ENCODE measurements around the gene ST3GAL3.

Gene ST3GAL3

DNA sequence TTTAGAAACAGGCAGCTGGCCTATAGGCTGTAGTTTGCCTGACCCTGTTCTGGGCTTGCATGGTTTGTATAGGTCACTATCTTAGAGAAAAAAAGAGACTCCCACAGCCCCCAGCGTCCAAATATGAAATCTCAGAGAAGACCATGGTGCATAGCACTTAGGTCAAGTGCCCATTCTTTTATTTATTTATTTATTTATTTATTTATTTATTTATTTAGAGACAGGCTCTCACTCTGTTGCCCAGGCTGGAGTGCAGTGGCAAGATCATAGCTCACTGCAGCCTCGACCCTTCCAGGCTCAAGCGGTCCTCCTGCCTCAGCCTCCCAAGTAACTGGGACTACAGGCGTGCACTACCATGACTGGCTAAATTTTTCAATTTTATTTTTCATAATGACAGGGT is 175.4 kb downstream of the ST3GAL3 start:
- DNase-seq, result no peak

DNA sequence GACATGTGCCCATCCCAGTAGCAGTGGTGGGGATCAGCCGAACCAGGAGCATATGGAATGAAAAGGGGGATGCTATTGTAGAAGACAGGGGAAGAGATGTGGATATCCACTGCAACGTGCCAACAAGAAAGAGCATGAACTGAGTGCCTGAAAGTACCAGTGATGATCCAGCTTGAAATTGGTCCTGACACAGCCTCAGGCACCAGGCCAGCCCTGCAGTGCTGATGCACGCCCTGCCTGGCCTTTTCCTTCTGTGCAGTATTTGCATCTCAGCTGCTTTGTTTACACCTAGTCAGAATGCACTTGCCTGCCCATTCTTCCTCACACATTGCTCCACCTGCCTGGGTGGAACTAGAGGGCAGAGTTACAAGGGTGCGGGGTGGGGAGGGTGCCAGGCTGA is 176.0 kb downstream of the ST3GAL3 start:
- peak; percentile 56 for DNase-seq

GRCh38 chr1:43885279-43885801 is 178.0 kb downstream of the ST3GAL3 start:
- DNase-seq, result peak; percentile 67

- no peak for DNase-seq
Observed at GRCh38 chr1:43887748-43888147, 180.4 kb downstream of the ST3GAL3 start.

DNA sequence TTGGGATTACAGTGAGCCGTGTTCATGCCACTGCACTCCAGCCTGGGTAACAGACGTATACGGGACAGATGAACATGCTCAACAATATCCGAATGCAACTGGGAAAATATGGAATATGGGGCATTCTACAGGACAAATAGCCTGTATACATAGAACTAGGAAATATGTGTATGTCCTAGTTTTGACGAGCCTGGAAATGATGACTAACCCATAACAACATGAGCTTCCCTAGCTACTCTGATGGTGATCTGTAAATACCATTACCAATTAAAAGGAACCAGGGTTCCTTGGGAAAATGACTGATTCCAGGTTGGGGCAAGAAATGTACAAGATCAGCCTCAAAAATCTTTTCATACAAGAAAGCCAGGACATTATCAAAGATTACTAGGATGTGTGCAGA is 183.5 kb downstream of the ST3GAL3 start:
- no peak for DNase-seq

- DNase-seq, result no peak
Observed at GRCh38 chr1:43893006-43893405, 185.7 kb downstream of the ST3GAL3 start.

DNA sequence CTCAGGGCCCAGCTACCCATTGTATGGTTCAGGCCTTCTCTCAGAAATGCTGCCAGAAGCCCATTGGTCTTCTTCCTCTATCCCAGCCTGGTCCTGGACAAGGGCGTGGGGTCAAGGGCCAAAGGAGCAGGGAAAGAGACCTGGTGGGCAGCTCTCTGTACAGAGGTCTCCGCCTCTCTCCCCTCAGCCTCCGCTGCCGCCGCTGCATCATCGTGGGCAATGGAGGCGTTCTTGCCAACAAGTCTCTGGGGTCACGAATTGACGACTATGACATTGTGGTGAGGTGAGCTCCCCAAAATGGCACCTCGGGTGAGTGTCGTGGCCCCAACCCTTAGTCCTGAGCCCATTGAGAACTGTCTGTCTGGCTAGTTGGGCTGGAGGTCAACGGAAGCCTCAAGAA is 191.6 kb downstream of the ST3GAL3 start:
- DNase-seq, result no peak

- no peak for DNase-seq
Observed at GRCh38 chr1:43900386-43900785, 193.1 kb downstream of the ST3GAL3 start.

DNA sequence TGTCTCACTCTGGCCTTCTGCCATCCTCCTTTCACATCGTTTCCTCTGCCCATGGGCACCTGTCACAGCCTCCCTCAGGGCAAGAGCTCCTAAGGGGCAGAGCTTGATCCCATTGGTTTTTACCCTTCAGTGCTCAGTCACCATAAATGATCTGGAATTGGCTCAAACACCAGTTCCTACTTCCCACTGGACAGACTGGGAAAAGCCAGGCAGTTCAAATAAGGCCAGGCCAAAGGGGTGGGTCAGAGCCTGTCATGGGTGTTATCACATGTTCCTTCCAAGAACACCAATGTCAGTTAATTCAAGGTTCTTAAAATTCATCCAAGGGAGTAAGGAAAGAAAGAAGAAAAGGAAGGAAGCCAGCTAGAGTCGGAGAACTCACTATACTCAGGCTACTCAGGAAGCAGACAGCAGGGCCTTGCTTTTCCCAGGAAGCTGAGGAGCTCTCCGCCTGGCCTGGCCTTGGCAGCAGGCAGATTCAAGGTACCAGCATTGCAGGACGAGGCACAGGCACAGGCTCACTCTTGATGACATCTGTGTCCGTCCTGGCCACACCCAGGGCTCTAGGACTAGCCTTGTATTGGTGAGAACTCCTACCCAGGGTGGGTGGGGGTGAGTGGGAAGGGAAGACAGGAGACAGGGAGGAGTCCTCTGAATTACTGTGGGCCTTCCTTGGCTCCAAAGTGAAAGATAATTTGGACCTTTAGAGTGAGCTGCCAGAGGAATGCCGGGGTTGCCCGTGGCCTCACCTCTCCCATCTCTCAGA is 194.0 kb downstream of the ST3GAL3 start:
- DNase-seq, result no peak

DNA sequence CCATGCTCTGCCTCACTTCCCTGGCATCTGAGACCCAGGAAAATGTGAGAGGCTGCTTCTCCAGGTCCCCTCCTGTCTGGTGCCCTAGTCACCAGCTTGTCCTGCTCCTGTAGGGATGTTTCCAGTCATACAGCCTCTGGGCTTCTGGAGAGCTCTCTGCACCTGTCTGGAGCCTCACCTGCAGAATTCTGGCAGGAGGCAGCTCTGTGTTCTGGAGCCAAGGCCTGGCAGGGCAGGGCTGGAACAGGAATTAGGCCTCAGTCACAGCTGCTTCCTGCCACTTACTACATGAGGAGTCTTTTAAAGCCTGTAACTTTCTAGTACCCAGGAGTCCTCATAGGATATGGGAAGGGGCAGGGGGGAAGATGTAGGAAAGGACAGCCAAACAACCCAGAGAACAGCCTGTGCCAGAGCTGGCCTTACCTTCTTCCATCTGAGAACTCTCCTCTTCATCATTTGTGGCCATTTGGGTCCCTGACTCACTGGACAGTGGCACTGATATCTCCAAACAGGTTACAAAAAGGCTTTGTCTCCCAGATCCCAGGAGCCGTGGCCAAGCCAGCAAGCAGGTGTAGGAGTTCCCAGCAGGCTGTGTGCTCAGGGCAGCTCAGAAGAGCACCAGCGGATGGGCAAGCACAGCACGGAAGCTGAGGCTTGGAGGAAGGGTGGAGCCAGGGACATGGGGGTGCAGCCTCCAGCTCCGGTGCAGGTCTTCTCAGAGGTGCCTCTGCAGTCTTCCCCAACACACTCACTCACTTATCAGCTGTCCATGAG is 194.9 kb downstream of the ST3GAL3 start:
- DNase-seq, result no peak

- no peak for DNase-seq
Observed at GRCh38 chr1:43904660-43905551, 197.6 kb downstream of the ST3GAL3 start.

DNA sequence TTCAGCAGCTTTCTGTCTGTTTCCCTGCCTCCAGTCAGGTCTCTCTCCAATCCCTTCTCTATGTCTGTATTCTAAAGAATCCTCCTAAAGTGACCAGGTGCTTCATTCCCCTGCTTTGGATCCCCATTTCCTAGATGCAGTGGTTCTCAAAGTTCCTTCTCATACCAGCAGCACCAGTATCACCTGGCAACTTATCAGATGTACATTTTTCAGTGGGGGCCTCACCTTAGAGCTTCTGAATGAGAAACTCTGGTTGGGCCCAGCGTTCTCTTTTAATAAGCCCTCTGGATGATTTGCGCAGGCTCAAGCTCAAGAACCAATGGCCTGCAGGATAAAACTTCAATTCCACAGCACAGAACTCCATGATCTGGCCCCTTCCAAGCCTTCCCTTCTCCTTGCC is 200.9 kb downstream of the ST3GAL3 start:
- DNase-seq, result no peak

GRCh38 chr1:43908858-43909257 is 201.5 kb downstream of the ST3GAL3 start:
- DNase-seq, result no peak

- no peak for DNase-seq
Observed at GRCh38 chr1:43910343-43910742, 203.0 kb downstream of the ST3GAL3 start.

GRCh38 chr1:43912607-43913006 is 205.3 kb downstream of the ST3GAL3 start:
- DNase-seq, result no peak

DNA sequence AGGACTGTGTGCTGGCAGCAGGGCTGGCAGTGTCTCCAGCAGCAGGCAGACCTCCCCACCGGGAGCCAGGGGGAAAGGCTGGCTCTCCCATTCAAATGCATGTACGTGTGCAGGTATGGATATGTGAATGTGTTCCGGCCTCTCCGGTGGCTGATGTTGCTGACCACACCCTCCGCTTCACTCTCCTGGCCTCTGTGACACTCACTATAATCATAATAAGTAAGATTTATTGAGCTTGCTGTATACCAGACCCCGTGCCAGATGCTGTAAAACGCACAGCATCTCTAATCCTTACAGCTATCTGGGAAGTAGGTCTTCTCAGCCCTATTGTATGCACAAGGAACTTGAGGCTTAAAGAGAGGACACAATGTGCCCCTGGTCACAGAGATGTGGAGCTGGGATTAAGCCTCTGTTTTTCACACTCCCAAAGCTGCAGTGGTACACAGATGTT is 205.7 kb downstream of the ST3GAL3 start:
- no peak for DNase-seq

- no peak for DNase-seq
Observed at GRCh38 chr1:43913666-43914360, 206.5 kb downstream of the ST3GAL3 start.

DNA sequence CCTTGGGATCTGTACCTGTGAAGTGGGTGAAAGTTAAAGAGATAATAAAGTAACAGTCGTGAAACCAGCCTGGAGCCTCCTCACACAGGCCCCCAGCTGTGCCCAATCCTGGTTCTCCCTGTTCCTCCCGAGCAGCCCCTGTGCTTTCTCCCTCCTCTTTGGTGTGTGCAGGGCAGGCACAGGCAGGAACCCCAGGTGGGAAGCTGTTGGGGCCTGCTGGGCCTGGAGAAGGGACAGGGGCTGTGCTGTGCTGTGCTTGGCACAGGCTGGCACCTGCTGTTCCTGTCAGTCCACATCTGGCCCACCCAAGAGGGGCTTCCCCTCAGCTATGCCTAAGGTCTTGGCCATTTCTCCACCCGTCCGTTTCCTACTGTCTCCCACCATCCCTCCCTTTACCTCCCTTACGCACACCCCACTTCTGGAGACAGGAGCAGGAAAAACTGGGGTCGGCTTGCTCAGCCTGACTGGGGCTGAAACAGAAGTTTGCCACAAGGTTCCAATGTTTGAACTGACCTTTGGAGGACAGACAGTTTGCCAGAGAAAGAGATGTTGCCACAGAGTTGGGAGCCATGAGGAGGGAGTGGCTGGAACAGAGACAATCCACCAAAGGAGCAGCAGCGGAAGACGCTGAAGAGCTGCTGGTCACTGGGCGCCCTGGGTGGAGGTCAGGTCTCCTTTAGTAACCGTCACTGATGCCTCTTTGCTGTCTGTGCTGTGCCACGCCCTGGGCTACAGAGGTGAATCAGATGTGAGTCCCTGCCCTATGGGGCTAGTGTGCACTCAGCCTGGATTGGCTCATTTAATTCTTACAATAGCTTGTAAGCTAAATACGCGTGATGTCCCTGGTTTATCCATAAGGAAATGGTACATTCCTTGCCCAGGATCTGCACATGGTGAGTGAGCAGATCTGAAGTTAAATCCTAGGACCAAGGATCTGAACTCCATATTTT is 207.5 kb downstream of the ST3GAL3 start:
- no peak for DNase-seq

DNA sequence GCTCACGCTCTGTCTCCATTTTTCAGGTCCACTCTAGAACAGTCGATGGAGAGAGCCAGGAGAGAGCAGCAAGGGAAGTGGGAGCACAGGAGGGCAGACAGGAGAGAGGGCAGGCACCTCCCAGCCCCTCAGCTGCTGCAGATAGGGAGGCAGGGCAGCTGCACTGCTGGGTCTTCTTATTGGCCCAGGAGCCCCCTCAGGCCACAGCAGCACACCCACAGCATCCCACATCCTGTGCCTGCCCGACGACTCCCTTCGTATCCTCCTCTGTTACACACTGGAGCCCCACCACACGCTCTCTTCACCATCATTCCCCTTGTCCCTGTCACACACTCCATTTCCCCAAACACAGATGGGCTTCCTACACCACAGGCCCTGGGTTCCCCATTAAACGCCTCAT is 212.6 kb downstream of the ST3GAL3 start:
- DNase-seq, result no peak

DNA sequence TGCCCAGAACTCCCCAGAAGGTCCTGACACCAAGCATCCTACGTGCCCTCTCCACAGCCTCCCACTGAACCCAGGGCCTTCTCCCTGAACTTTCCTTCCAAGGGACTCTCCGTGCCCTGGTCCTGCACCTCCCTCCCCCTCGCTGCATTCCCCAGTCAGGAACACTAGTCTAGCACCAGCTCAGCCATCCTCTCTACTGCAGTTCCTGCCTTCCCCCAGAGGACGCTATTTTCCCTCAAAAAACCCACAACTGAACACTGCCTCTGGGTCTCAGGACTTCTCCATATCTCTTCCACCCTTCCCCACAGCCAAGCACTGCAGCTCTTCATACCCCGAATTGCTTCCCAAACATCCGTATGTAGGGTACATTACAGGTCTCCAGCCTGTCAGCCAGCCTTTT is 213.7 kb downstream of the ST3GAL3 start:
- DNase-seq, result no peak

GRCh38 chr1:43924516-43924915 is 217.2 kb downstream of the ST3GAL3 start:
- DNase-seq, result no peak
